HG02938 (cell line): ENCODE data around the gene MTPN.

Source experiments
- ATAC-seq: cut with Tn5 transposase; IDR thresholded peaks from one replicate; pipeline ENCODE4 v1.9.1; 2021; ENCODE audit warnings: mild to moderate bottlenecking, moderate library complexity; ENCODE audit not compliant: unreplicated experiment

The MTPN gene

DNA sequence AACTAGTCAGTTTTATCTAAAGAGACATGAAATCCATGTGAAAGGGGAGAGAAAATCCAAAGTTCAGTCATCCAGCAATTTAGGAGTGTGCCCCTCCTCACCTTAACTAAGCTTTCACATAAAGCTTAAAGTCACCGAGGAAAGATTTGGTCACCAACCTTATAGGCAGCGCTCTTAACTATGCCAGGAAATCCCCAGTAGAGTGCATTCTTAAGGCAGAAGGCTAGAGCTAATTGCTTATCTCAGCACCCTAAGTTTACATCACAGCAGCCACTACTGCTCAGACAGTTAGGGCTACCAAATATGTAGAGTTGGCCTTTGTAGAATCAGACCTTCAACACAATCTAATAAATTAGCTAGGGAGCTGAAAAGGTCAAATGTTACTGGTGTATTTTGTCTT is 47.9 kb downstream of the MTPN start:
- no peak for ATAC-seq

GRCh38 chr7:135928136-135928535 is 49.0 kb downstream of the MTPN start:
- ATAC-seq = no peak

DNA sequence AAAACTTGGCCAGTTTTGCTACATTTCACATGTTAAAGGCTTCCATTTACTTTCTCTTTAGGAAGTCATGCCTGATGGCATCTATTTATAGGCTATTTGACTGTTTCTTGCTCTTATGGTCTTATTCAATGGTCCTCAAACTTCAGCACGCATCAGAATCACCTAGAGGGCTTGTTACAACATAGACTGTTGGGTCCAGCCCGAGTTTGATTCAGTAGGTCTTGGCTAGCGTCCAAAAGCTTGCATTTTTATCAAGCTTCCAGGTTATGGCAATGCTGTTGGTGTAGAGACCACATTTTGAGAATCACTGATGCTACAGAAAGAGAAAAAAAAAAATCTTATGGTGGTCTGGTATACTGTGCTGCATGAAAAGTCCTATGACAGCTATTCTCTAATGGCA is 51.9 kb downstream of the MTPN start:
- ATAC-seq = no peak

DNA sequence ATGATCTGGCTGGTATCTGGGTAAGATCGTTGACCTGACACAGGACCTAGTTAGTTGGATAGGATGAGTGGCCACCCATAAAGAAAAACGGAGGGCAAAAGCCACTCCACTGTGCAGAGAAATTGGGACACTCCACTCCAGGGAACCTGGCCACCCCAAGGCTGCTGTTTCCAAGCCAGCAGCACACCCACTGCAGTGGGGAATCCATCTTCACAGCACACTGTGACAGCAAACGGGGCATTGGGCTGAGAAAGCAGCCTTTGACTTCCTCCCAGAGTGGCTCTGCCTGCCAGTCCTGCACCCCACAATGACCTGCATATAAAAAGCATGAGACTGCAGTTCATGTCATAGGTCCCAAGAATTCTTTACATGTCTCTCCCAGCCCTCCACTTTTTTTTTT is 52.9 kb downstream of the MTPN start:
- no peak for ATAC-seq

DNA sequence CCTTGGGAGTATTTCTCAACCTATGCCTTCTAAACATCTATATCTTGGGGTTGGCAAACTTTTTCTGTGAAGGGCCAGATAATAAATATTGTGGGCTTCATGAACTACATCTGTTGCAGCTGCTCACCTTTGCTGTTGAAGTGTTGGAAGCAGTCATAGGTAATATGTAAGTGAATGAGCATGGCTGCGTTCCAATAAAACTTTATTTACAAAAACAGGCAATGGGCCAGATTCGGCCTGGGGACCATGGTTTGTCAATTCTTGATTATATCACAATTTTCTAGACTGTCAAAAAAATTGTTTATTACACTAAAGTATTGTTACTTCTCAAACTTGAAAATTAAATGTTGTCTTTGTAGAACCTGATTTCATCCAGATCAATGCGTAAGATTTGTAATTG is 54.9 kb downstream of the MTPN start:
- no peak for ATAC-seq

DNA sequence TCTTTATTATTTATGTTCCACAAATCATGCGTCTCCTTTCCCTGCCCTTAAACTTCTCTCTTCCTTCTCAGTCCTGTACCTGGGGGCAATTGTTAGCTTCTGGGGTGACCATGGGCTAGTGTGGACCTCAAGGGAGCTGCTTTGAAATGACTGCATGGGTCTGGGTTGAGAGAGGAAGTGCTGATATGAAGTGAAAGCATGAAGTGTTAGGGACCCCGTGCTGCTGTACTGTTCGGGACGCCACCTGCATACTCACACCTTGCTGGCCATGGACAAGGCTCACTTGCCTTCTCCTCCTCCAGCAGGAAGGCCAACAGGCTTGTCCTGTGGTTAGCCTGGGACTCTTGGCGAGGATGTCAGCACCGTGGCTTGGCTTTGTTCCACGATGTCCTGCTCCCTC is 56.7 kb downstream of the MTPN start:
- ATAC-seq = peak; percentile 63

GRCh38 chr7:135919071-135919841 is 57.9 kb downstream of the MTPN start:
- no peak for ATAC-seq

DNA sequence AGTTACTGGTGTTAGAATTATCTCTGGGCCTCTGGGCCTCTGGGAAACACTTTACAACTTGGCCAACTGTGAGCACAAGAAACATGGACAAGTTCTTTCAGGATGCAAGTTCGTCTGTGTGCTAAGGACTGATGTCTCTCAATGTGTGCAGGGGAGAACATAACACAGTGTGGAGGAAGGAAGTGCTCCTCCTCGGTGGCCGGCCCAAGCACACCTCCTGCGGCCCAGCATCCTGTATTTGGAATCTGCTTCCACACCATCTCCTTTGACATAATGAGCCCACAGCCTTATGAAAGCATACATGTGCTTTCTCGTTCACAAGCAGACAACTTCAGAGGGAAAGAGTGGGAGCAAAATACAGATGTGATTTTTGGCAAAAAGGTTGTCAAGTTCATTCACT is 59.0 kb downstream of the MTPN start:
- no peak for ATAC-seq

GRCh38 chr7:135917721-135918120 is 59.4 kb downstream of the MTPN start:
- ATAC-seq = no peak

- ATAC-seq = no peak
These were observed 62.8 kb downstream of the MTPN start for GRCh38 chr7:135914346-135914745.

DNA sequence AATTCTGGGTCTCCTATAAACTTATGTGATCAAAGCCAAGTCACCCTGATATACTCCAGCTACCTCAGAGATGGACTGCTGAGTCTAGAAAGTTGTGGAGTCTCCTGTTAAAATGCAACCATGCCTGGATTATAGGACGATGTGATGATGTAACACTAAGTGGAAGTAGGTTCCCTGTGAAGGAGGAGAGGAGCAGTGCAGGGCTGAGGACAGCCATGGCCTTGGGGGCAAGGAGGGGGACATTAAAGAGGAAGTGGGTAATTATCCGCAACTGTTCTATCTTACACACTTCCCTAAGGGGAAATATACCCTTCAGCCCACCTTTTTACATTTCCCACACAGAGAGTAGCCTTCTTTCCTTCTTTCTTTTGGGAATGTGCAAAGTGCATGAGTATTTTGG is 63.8 kb downstream of the MTPN start:
- no peak for ATAC-seq

- ATAC-seq = no peak
These were observed 66.1 kb downstream of the MTPN start for GRCh38 chr7:135911099-135911498.

DNA sequence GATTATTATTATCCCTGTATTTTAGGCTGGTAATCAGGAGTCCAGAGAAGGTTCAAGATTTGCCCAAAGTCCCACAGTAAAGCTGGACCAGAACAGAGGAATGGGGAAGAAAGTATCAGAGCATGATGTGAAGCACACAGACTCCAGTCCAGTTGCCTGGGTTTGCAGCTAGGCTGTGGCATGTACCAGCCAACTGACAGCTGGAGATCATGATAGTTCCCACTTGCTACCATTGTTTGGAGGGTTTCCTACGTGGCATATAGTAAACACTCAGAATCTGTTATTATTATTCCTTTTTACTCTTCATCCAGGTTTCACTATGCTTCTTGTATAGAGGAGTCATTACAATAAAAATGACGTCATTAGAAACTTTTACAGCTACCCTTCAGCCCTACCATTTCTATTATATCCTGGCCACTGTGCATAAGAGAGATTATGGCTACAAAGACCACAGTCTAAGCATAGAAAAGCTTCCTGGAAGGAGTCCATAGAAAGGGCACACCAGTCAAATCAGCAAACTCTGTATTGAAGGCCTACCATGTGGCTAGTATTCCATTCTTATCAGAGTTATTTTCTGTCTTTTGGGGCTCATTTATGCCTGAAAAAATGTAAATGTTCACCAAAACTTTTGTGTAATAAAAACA is 66.6 kb downstream of the MTPN start:
- ATAC-seq = no peak

DNA sequence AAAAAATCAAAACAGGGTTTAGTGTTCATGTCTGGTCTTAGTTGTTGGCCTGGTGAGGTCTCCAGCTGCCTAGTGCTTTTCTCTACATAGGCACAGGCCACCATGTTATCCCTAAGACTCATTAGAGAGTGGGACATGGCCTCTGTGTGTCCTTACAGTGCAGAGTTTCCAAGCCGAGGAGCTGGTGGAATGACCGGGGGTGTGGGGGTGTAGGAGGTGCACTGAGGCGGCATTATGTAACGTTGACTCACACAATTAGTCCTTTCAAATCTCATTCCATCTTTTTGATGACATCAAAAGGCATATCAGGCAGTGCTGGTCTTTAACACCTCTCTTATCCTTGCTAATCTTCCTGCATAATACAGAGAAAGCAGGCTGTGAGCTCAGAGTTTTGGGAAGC is 71.3 kb downstream of the MTPN start:
- ATAC-seq = no peak

DNA sequence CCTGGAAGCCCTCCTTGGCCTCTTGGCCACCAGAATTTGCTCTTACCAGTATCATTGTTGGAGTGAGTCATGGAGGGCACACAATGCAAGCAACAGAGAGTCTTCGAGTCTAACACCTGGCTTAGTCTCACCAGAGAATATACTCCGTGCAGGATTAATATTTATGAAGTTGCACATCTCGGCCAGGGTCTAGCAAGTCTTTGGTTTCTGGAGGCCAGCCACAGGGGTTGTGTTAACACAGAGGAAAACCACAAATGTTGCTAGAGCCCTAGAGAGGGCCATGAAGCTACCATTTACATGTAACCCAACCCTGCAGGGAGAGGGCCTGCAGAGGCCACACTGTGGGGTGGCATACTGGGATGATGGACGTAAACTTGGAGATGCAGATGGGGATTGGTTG is 71.8 kb downstream of the MTPN start:
- ATAC-seq = no peak

DNA sequence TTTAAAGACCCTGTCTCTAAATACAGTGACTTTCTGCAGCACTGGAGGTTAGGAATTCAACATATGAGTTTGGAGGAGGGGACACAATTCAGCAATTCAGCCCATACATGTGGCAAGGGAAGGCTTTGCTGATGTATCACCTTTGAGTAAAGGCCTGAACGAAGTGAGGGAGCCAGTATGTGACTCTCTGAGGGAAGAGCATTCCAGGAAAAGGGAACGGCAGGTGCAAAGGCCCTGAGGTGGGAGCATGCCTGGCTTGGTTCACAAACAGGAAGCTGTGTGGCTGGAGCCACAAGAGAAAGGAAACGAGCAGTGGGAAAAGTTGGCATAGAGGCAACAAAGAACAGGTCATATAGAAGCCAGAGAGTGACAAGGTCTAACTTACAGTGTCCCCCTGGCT is 72.9 kb downstream of the MTPN start:
- no peak for ATAC-seq

- ATAC-seq = no peak
These were observed 75.3 kb downstream of the MTPN start for GRCh38 chr7:135901585-135902540.

GRCh38 chr7:135900065-135900546 is 77.1 kb downstream of the MTPN start:
- ATAC-seq = no peak

GRCh38 chr7:135899458-135900064 is 77.6 kb downstream of the MTPN start:
- no peak for ATAC-seq

DNA sequence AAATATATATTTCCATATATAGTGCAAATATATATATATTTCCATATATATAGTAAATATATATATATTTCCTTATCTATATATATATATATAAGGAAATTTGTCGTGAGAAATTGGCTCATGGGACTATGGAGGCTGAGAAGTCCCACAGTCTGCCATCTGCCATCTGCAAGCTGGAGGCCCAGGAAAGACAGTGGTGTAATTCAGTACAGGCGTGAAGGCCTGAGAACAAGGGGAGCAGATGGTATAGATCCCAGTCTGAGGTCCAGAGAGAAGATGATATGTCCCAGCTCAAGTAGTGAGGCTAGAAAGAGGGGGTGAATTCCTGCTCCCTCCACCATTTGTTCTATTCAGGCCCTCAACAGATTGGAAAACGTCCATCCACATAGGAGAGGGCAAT is 78.9 kb downstream of the MTPN start:
- ATAC-seq = no peak

GRCh38 chr7:135894816-135895215 is 82.3 kb downstream of the MTPN start:
- ATAC-seq = no peak
